Measurements from ENCODE around the gene SVEP1.

SVEP1 gene

GRCh38 chr9:110579034-110579861 is at the start of gene SVEP1:
Gene SVEP1, minus strand, starts transcription at chr9:110579741. Its CDS starts 198 bp downstream, at chr9:110579543.
- TF ChIP-seq, protein P1, sequence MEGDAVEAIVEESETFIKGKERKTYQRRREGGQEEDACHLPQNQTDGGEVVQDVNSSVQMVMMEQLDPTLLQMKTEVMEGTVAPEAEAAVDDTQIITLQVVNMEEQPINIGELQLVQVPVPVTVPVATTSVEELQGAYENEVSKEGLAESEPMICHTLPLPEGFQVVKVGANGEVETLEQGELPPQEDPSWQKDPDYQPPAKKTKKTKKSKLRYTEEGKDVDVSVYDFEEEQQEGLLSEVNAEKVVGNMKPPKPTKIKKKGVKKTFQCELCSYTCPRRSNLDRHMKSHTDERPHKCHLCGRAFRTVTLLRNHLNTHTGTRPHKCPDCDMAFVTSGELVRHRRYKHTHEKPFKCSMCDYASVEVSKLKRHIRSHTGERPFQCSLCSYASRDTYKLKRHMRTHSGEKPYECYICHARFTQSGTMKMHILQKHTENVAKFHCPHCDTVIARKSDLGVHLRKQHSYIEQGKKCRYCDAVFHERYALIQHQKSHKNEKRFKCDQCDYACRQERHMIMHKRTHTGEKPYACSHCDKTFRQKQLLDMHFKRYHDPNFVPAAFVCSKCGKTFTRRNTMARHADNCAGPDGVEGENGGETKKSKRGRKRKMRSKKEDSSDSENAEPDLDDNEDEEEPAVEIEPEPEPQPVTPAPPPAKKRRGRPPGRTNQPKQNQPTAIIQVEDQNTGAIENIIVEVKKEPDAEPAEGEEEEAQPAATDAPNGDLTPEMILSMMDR (IDR thresholded peaks at IDR 0.05), result no peak
- no peak for DNase-seq (ENCODE audit: low spot score)
- peak within 1 kb of the TSS; percentile 17 to 79 for H3K27ac ChIP-seq

GRCh38 chr9:110626101-110626829 is 46.7 kb upstream of the SVEP1 start:
- no peak for DNase-seq (ENCODE audit: low spot score)
- TF ChIP-seq, protein P1 (IDR thresholded peaks at IDR 0.05), result no peak
- Histone ChIP-seq H3K4me3 (no peak overlapping the region), H3K27ac (no peak overlapping the region)

More at GRCh38 chr9:110579034-110579861, at the start of gene SVEP1:
- H3K4me3 ChIP-seq, result peak within 1 kb of the TSS; percentile 74

DNA sequence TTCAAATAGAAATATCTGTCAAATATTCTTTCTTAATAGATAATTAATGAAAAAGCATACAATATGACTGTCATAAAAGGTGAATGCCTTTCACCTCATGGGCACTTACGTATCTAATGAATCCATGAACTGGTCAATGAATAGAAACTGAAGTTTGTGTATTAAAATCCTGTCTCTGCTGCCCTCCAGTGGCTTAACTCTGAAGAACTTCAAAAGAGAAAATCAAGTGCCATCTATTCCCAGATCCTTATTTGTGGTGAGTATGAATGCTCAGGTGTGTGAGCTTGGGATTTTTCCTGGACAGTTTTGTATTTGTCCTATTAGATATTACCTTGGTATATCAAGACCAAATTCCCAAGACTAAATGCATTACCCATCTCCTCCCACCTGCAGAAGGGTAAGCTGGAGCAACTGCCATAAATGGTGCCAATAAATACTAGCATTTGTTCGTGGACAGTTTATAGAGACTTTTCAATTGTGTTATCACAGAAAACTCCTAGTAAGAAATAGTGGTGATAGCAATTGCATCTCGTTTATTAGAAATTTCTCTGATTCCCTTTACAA is 44.0 kb upstream of the SVEP1 start:
- TF ChIP-seq, protein P1 (IDR thresholded peaks at IDR 0.05), result peak; percentile 43
- no peak for DNase-seq (ENCODE audit: low spot score)
- Histone ChIP-seq H3K27ac (no peak overlapping the region), H3K4me3 (no peak overlapping the region)

- no peak for DNase-seq (ENCODE audit: low spot score)
- TF ChIP-seq, protein P1 (IDR thresholded peaks at IDR 0.05), result no peak
- H3K4me3 ChIP-seq, result no peak overlapping the region
- H3K27ac ChIP-seq, result no peak overlapping the region
These were observed 42.8 kb upstream of the SVEP1 start for GRCh38 chr9:110622368-110622767.

DNA sequence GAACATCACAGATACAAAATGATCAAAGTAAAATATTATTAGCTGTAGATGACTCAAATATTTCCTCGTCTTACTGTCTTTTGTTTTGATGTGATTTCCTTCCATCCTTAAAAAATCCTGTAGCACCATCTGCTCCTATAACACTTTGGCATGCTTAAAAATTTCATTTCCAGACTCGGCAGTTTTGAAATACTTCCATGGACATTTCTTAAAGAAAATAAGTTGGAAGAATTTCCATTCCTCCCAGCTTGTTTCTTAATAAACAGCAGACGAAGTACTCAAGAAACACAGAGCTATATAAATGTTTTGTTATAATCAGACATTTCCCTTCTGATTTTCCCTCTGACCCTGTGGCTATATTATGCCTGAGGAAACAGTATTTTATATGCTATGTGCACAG is 41.2 kb upstream of the SVEP1 start:
- DNase-seq (ENCODE audit: low spot score), result no peak
- TF ChIP-seq, protein P1 (IDR thresholded peaks at IDR 0.05), result no peak
- no peak overlapping the region for H3K4me3 ChIP-seq
- no peak overlapping the region for H3K27ac ChIP-seq

GRCh38 chr9:110619831-110620230 is 40.3 kb upstream of the SVEP1 start:
- H3K4me3 ChIP-seq, result no peak overlapping the region
- TF ChIP-seq, protein P1 (IDR thresholded peaks at IDR 0.05), result no peak
- DNase-seq (ENCODE audit: low spot score), result no peak
- H3K27ac ChIP-seq, result no peak overlapping the region

Data from coronary artery (tissue), 2 donors.